HG02943 (cell line): Measurements from ENCODE around the gene HSPBP1.
"Not testable (repeated sequence)": the region's sequence is repeated elsewhere in the genome, so short reads cannot be mapped to it uniquely, and the experiment has no call there.

ENCODE experiments used
- ATAC-seq: cut with Tn5 transposase; IDR thresholded peaks from one replicate; pipeline ENCODE4 v1.9.1; 2021; ENCODE audit warnings: mild to moderate bottlenecking, low read depth, moderate library complexity; ENCODE audit not compliant: unreplicated experiment

Gene HSPBP1

DNA sequence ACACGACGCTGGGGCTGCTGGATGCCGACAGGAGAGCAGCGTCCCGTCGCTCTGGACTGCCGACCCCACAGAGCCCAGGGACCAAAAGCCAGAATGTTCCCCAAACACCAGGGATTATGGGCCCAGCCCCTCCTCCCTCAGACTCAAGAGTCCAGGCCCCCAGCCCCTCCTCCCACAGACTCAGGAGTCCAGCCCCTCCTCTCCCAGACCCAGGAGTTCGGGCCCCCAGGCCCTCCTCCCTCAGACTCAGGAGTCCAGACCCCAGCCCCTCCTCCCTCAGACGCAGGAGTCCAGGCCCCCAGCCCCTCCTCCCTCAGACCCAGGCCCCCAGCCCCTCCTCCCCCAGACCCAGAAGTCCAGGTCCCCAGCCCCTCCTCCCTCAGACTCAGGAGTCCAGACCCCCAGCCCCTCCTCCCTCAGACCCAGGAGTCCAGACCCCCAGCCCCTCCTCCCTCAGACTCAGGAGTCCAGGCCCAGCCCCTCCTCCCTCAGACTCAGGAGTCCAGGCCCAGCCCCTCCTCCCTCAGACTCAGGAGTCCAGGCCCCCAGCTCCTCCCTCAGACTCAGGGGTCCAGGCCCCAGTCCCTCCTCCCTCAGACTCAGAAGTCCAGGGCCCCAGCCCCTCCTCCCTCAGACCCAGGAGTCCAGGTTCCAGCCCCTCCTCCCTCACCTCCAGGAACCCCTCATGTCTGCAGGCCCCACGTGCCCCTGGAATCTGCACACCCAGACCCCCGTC is 55.1 kb downstream of the HSPBP1 start:
- not testable (repeated sequence) for ATAC-seq

DNA sequence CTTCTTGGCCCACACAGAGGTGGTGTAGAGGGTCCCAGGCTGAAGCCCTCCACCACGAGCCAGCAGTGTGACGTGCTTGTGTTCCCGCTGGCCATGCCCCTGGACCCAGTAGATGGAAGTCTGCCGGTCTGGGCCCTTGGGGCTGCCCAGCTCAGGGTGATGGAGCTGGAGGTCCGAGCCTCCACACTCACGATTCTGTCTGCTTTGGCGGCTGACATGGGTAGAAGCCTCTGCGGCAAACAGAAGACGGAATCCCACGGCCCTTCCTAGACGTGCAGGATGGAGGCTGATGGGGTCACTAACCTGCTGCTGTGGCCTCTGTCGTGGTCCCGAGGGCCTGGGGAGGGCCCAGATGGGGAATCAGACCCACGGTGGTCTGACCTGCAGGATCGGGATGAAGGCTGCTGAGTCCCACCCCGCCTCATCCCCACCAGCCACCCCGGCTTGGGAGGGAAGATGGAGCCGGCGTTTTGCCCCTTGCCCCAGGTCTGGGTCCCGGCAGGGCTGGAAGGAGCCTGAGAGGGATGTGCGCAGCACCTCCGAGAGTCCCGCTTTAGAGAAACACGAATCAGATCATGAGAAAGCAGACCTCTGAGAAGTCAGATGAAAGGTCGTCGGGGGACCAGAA is 55.8 kb downstream of the HSPBP1 start:
- no peak for ATAC-seq

DNA sequence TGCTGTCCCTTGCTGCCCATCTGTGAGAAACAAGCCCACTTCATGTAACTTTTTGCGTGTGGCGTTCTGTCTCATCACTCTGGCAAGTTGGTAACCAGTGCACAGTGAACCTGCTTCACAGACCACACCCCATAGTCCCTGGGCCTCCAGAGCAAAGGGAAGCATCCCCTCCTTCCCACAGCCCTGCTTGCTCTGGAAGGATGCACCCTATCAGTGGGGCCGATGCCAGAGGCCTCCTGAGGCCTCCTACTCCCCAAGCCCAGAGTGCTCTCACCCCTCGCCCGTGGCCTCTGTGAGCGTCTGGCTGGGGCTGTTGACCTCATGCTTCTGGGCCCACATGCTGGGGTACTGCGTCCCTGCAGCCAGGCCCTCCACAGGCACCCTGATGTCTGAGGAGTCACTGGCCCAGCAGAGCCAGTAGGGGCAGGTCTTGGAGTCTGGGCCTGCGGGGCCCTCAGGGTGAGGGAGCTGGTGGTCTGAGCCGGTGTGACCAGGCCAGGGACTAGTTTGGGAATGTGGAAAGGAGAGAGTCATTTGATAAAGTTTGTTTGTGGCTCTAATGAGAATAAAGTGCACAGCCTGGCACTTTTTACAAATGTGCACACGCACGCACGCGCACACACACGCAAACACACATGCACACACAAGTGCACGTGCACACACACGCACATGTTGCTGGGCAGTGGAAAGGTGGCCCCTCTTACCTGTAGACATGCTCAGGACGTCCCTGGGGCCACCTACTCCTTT is 56.4 kb downstream of the HSPBP1 start:
- no peak for ATAC-seq

DNA sequence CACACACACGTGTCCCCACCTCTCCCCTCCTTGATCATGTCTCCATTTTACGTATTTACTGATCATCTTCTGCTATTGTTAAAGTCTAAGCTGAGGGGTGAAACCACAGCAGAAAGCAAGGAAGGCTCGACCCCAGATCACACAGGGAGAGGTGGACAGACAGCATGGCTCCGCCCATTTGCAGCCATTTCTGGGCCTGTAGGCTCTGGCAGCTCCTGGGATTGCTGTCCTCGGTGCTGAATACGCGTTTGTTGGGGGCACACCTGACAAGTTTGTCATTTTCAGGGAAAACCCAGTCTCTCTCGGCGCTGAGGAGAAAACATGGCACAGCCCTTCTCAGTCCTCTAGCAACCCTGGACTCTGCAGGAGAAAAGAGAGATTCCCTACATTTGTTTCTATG is 59.4 kb downstream of the HSPBP1 start:
- ATAC-seq: no peak

DNA sequence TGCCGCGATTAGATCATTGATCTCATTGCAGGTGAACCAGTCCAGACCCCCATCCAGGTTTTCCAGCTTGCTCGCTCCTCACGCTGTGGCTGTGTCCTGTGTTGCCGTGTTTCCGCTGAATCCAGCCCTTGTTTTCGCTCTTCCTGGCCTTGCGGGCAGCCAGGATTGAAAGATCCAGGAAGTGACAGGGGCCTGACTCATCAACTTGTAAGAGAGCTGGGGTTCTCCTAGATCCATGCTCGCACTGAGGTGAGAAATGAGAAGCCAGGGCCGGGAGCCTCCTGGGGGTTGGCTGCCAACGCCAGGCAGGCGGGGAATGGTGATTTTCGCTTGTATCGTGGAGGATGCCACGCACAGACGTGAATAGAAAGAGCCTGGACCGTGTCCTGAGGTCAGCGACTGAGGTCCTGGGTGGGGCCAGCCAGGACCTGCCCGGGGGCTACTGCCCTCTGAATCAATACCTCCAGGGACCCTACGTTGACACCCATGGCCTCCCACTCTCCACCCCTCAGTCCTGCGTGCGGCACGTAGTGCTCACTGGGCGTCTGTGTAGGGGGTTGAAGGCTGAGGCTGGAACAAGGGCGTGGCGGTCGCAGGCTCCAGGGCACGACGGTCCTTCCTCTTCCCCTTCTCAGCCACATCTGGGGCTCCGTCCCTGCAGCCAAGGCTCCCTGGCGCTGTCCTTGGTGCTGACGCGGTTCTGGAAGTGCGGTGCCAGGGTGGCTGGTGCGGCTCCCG is 63.3 kb downstream of the HSPBP1 start:
- no peak for ATAC-seq

DNA sequence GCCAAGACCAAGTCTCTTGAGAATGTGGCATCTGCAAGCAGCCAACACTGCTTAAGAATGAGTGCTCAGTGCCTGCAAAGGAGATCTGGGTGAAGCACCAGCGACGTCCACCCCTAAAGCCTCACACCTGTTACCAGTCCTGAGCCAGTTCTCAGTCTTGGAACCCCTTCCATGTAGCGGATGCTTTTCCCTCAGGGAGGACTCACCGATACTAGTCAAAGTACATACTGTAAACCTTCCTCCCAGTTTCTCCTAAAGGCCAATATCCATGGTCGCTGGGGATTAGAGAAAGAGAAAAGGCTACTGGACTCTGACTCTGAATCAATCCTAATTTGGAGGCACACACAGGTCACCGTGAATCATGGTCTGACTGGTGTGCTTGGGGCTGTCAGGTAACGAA is 66.4 kb downstream of the HSPBP1 start:
- ATAC-seq: no peak

DNA sequence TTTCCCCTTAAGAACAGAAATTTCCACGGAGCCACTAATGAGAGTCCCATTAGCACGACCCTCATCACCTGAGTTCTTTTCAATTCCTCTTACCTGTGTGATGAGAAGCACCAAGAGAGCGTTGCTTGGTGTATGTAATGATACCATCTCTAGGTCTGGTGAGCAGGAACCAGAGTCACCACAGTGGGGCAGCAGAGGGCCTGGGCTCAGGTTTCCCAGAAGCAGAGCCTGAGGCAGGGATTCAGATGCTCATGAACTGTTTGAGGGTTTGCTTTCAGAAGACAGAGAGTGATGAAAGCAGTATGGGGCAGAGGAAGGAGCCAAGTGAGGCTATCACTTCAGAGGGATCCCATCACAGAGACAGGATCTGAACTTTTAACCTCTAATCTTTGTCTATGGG is 67.5 kb downstream of the HSPBP1 start:
- ATAC-seq: no peak
